ENCODE measurements around the gene HEXB.
A peak's percentile ranks its signal among the peaks of the same experiment; 100 is the strongest.

HEXB gene

GRCh38 chr5:74761241-74761640 lies 76.2 kb downstream of the HEXB start:
- DNase-seq, result no peak

DNA sequence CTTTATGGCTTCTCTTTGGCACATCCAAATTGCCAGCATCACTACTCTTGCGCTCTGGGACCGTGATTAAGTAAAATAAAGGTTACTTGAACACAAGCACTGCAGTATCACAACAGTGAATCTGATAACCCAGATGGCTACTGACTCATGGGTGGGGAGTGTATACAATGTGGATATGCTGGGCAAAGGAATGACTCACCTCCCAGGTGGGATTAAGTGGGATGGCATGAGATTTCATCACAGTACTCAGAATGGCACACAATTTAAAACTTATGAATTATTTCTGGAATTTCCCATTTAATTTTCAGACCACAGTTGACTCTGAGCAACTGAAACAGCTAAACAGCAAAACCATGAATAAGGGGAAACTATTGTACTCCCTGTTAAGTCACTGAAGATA lies 77.6 kb downstream of the HEXB start:
- DNase-seq, result peak; percentile 67

GRCh38 chr5:74763504-74763903 lies 78.5 kb downstream of the HEXB start:
- DNase-seq, result no peak

GRCh38 chr5:74765201-74765600 lies 80.2 kb downstream of the HEXB start:
- no peak for DNase-seq

GRCh38 chr5:74765929-74766328 lies 80.9 kb downstream of the HEXB start:
- no peak for DNase-seq

GRCh38 chr5:74766418-74766848 lies 81.4 kb downstream of the HEXB start:
- DNase-seq, result peak; percentile 30

DNA sequence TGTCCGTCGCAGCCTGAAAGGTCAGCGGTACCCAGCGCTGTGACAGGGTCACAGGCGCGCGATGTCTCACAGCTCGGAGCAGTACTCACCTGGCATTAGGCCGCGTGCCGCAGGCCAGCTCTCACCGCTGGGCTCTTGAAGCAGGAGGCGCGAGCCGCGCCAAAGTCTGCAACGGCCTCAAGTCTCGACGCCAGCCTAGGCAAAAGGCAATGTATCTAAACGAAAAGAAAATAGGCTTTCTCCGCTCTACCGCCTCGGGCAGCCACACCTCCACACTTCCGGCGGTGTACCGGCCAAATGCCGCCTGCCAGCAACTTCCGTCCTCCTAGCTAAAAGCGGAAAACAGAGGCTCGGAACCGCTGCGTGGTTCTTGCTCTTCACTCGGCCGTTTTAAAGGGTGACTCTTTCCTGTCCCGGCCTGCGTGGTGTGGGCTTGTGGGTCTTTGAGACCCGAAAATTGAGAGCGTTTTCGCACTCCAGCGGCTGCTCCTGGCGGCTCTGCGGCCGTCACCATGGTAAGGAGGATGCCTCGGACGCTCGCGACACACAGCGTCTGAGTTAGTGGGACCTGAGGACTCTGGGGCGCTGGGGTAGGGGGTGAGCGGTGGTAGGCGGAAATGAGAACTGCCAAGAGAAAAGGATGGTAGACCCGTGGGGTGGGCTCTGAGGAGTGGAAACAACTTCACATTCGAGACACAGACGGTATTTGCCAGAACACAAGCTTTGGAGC lies 82.0 kb downstream of the HEXB start, which contains the start of the genes GFM2 and NSA2:
TSS of gene GFM2 (minus strand) at position 269 of the 730 bp plus-strand sequence. CDS start 3,375 bp downstream, outside the sequence.
TSS of gene NSA2 (plus strand) at position 401 of the 730 bp plus-strand sequence. CDS start at position 513, 112 bp downstream.
- DNase-seq, result peak; percentile 93

- peak; percentile 47 for DNase-seq
Observed at GRCh38 chr5:74767579-74767913, 82.5 kb downstream of the HEXB start.

Measured in fibroblast of skin of right biceps (primary cell).